ENCODE results near the gene GAB4.

GAB4 gene

GRCh38 chr22:16967453-16968217, 40.4 kb downstream of the GAB4 start:
- H3K4me3 Mint-ChIP-seq, result no peak overlapping the region
- H3K36me3 Mint-ChIP-seq, result no peaks in the 10 kb centered on the region
- no peaks in the 10 kb centered on the region for H3K9me3 Mint-ChIP-seq (ENCODE audit: low read depth)
- H3K4me1 Mint-ChIP-seq (ENCODE audit: low read depth), result peaks cover 12% of the 10 kb centered on the region
- no peak overlapping the region for H3K27ac Mint-ChIP-seq
- peaks cover 7% of the 10 kb centered on the region for H3K27me3 Mint-ChIP-seq

DNA sequence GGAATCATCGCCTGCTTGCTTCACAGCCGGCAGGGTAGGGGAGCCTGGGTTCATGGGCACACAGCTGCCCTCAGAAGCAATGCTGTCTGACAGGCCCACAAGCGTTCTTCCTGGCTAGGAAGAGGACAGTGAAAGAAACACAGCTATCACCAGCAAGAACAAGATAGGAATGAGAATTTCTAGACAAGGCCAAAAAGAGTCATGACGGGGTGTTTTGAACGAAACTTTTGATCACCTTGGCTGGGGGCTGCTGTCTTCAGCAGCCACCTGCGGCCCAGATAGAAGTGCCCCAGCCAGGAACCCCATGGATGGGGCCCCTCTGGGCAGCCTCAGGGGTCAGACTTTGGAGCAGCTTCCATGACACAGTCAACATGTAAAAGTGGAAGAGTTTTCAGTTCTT, 41.8 kb downstream of the GAB4 start:
- Mint-ChIP-seq H3K4me3 (no peak overlapping the region), H3K9me3 (ENCODE audit: low read depth) (no peaks in the 10 kb centered on the region), H3K36me3 (no peaks in the 10 kb centered on the region), H3K27me3 (peaks cover 2% of the 10 kb centered on the region), H3K27ac (no peak overlapping the region), H3K4me1 (ENCODE audit: low read depth) (peaks cover 12% of the 10 kb centered on the region)

GRCh38 chr22:16965560-16965959, 42.5 kb downstream of the GAB4 start:
- no peak overlapping the region for H3K4me3 Mint-ChIP-seq

GRCh38 chr22:16965083-16965482, 42.9 kb downstream of the GAB4 start:
- Mint-ChIP-seq H3K4me1 (ENCODE audit: low read depth) (peaks cover 3% of the 10 kb centered on the region), H3K4me3 (no peak overlapping the region), H3K27me3 (peaks cover 2% of the 10 kb centered on the region), H3K27ac (no peak overlapping the region), H3K36me3 (no peaks in the 10 kb centered on the region), H3K9me3 (ENCODE audit: low read depth) (no peaks in the 10 kb centered on the region)

More at GRCh38 chr22:16965560-16965959, 42.5 kb downstream of the GAB4 start:
- Mint-ChIP-seq H3K9me3 (ENCODE audit: low read depth) (no peaks in the 10 kb centered on the region), H3K27ac (no peak overlapping the region), H3K27me3 (peaks cover 2% of the 10 kb centered on the region), H3K4me1 (ENCODE audit: low read depth) (peaks cover 7% of the 10 kb centered on the region), H3K36me3 (no peaks in the 10 kb centered on the region)

- Mint-ChIP-seq H3K27ac (no peak overlapping the region), H3K4me1 (ENCODE audit: low read depth) (no peaks in the 10 kb centered on the region), H3K9me3 (ENCODE audit: low read depth) (no peaks in the 10 kb centered on the region), H3K27me3 (peaks cover 2% of the 10 kb centered on the region), H3K36me3 (no peaks in the 10 kb centered on the region), H3K4me3 (no peak overlapping the region)
These were observed 43.7 kb downstream of the GAB4 start for GRCh38 chr22:16964366-16964765.

DNA sequence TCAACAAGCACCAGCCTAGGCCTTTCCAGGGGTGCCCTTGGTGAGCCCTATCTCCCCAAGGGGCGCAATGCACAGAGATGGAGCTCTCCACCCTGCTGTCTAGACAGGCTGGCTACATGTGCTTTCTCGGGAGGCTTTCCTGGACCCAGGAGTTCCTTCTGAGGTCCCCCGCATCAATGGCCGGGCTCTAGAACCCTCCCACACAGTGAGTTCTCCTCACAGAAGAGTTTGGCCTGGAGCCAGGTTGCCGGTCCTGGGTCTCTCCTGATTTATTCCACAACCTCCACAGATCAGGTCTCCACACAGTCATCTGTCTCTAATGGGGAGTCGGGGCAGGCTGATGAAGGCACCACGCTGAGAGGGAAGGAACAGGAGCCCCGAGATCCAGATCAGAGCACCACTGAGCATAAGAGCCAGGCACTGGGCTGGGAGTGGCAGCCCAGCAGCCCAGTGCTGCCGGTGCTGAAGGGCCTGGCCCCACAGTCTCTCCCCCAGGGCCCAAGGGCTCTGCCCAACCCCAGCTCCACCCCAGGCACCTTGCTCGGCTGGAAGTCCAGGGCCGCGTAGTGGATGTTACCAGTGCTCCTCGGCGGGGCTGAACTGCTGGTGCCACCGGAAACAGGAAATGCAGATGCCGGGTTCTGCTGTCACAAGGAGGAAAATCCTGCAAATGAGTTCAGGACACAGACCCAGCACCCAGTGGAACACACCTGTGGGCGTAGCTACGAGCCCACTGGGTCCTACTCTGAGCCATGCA, 44.7 kb downstream of the GAB4 start:
- H3K9me3 Mint-ChIP-seq (ENCODE audit: low read depth), result no peaks in the 10 kb centered on the region
- H3K4me3 Mint-ChIP-seq, result no peak overlapping the region
- no peaks in the 10 kb centered on the region for H3K36me3 Mint-ChIP-seq
- H3K27ac Mint-ChIP-seq, result no peak overlapping the region
- peaks cover 2% of the 10 kb centered on the region for H3K27me3 Mint-ChIP-seq
- no peaks in the 10 kb centered on the region for H3K4me1 Mint-ChIP-seq (ENCODE audit: low read depth)

DNA sequence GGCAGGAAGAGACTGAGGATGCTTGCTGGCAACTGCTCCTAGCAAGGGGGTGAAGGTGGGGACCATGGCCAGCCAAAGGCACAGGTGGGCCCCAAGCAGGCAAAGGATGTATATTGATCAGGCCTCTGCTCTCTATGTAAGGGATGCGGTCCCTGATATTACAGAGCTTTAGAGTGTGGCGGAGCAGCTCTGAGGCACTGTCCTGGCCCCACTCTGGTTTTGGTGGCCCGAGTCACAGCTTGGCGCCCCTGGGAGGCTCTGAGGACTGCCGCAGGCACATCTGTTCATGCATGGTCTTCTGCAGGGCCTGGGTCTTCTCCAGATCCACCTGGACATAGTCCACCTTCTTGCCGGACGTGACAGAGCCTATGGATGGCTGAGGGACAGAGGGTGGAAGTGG, 45.5 kb downstream of the GAB4 start:
- Mint-ChIP-seq H3K4me3 (no peak overlapping the region), H3K27ac (no peak overlapping the region)

GRCh38 chr22:16961477-16962186, 46.4 kb downstream of the GAB4 start:
- Mint-ChIP-seq H3K27ac (no peak overlapping the region), H3K9me3 (ENCODE audit: low read depth) (no peaks in the 10 kb centered on the region), H3K27me3 (peaks cover 2% of the 10 kb centered on the region), H3K4me1 (ENCODE audit: low read depth) (no peaks in the 10 kb centered on the region), H3K4me3 (no peak overlapping the region), H3K36me3 (no peaks in the 10 kb centered on the region)

More for the DNA sequence above, 45.5 kb downstream of the GAB4 start:
- H3K4me1 Mint-ChIP-seq (ENCODE audit: low read depth), result no peaks in the 10 kb centered on the region
- H3K9me3 Mint-ChIP-seq (ENCODE audit: low read depth), result no peaks in the 10 kb centered on the region
- H3K36me3 Mint-ChIP-seq, result no peaks in the 10 kb centered on the region
- peaks cover 2% of the 10 kb centered on the region for H3K27me3 Mint-ChIP-seq

DNA sequence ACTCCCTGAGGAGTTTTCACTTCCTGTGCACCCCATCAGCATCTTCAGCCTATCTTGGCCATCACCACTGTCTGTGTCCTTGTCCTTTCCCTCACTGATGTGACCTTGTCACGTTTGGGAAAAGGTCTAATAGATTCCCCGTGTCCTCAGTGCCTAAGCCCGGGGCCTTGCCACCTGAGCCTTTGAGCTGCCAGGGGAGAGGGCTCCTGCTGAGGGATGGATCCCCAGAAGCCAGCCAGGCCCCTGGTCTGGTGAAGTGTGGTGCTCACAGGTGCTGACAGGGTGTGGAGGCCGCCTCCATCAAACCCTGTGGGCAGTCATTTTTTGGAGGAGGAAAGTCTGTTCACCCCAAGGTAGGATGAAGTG, 47.2 kb downstream of the GAB4 start:
- Mint-ChIP-seq H3K4me3 (no peak overlapping the region), H3K9me3 (ENCODE audit: low read depth) (no peaks in the 10 kb centered on the region), H3K4me1 (ENCODE audit: low read depth) (peaks cover 2% of the 10 kb centered on the region), H3K27me3 (peaks cover 2% of the 10 kb centered on the region), H3K36me3 (no peaks in the 10 kb centered on the region), H3K27ac (no peak overlapping the region)

DNA sequence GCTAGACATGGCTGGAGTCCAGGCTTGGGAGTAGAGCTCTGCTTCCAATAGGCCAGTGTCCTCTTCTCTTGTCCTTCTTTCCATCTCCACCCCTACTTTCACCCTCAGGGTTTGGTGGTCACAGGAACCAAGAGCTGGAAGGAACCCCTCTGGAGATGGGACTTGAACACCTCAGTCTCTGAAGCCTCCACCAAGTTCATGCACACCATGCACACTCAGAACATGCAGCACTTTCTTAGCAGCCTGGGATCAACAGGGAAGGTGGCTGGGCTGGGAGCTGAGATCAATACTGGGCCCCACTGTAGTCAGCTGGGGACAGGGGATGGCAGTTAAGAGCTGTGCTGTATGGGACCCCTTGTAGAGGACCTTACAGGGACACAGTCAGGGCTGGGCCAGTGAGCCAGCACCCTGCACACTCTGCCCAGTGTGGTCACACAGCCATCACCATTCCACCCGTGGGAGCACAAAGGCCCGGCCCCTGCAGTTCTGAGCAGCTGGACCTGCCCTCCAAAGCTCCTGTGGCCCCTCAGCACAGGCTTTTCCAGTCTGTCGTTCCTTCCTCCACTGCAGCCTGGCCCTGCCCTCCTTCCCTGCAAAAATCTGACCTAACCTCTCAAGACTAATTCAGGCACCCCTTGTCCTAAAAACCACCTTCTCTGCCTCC, 47.7 kb downstream of the GAB4 start:
- no peak overlapping the region for H3K4me3 Mint-ChIP-seq
- no peaks in the 10 kb centered on the region for H3K9me3 Mint-ChIP-seq (ENCODE audit: low read depth)
- no peaks in the 10 kb centered on the region for H3K36me3 Mint-ChIP-seq
- peaks cover 2% of the 10 kb centered on the region for H3K27me3 Mint-ChIP-seq
- no peak overlapping the region for H3K27ac Mint-ChIP-seq
- H3K4me1 Mint-ChIP-seq (ENCODE audit: low read depth), result peaks cover 7% of the 10 kb centered on the region

GRCh38 chr22:16959345-16959930, 48.6 kb downstream of the GAB4 start:
- H3K9me3 Mint-ChIP-seq (ENCODE audit: low read depth), result no peaks in the 10 kb centered on the region
- peaks cover 7% of the 10 kb centered on the region for H3K4me1 Mint-ChIP-seq (ENCODE audit: low read depth)
- peaks cover 2% of the 10 kb centered on the region for H3K27me3 Mint-ChIP-seq
- H3K4me3 Mint-ChIP-seq, result no peak overlapping the region
- H3K27ac Mint-ChIP-seq, result no peak overlapping the region
- H3K36me3 Mint-ChIP-seq, result no peaks in the 10 kb centered on the region

GRCh38 chr22:16958475-16958874, 49.5 kb downstream of the GAB4 start:
- peaks cover 7% of the 10 kb centered on the region for H3K4me1 Mint-ChIP-seq (ENCODE audit: low read depth)
- no peak overlapping the region for H3K27ac Mint-ChIP-seq
- no peaks in the 10 kb centered on the region for H3K36me3 Mint-ChIP-seq
- no peaks in the 10 kb centered on the region for H3K9me3 Mint-ChIP-seq (ENCODE audit: low read depth)
- no peak overlapping the region for H3K4me3 Mint-ChIP-seq
- H3K27me3 Mint-ChIP-seq, result no peaks in the 10 kb centered on the region

DNA sequence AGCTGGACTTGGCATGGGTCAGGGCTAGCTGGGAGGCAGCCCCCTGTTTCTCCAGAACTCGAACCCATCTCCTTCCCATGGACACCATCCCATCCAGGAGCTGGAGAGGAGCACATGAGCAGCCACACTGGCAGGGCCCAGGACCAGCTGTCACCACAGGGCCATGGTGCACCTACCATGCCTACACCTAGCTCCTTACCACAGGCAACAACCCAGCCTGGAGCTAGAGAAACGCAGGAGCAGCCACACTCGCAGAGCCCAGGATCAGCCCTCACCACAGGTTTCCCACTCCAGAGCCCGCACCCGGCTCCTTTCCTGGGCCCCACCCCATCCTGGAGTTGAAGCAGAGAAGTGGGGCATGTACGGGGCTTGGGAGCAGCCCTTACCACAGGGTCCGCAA, 50.2 kb downstream of the GAB4 start:
- no peaks in the 10 kb centered on the region for H3K9me3 Mint-ChIP-seq (ENCODE audit: low read depth)
- no peak overlapping the region for H3K27ac Mint-ChIP-seq
- H3K4me3 Mint-ChIP-seq, result no peak overlapping the region
- no peaks in the 10 kb centered on the region for H3K36me3 Mint-ChIP-seq
- no peaks in the 10 kb centered on the region for H3K27me3 Mint-ChIP-seq
- peaks cover 7% of the 10 kb centered on the region for H3K4me1 Mint-ChIP-seq (ENCODE audit: low read depth)

DNA sequence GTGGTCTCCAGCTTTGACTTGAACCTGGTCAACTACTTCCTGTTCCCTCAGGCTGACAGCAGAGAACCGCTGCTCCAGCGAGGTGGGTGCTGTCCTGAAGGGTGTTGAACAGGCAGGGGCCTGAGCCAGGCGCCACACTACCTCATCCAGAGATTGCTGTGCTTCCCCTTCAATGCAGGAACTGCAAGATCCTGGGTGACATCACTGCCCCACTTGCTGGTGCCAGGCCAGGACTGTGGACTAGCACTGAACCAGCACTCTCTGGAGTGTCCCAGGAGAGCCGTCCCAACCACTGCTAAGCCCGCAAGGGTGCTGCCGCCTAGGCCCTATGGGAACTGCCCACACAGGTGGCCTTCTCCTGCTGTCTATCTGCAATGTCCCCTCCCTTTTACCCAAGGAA, 51.7 kb downstream of the GAB4 start:
- Mint-ChIP-seq H3K4me3 (no peak overlapping the region), H3K27me3 (no peaks in the 10 kb centered on the region), H3K36me3 (no peaks in the 10 kb centered on the region), H3K27ac (no peak overlapping the region), H3K4me1 (ENCODE audit: low read depth) (peaks cover 7% of the 10 kb centered on the region), H3K9me3 (ENCODE audit: low read depth) (no peaks in the 10 kb centered on the region)
